ENCODE results near the gene ALOXE3.

The ALOXE3 gene

DNA sequence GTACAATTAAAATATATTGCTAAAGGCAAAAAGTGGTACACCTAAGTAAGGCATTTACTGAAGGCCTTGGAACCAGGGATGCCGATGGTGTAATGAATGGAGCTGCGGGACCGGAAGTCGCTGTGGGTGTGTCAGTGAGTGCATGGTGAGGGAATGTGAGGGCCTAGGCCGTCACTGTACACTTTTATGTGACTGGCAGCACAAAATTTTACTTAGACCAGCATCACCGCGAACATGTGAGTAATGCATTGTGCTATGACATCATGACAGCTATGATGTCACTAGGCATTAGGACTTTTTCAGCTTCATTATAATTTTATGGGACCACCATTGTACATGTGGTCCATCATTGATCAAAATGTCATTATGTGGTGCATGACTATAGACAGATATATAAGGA, 64.7 kb downstream of the ALOXE3 start:
- H3K4me3 ChIP-seq (replicated peaks; ENCODE audit: low read depth, low read length), result no peak overlapping the region
- TF ChIP-seq, protein P1, sequence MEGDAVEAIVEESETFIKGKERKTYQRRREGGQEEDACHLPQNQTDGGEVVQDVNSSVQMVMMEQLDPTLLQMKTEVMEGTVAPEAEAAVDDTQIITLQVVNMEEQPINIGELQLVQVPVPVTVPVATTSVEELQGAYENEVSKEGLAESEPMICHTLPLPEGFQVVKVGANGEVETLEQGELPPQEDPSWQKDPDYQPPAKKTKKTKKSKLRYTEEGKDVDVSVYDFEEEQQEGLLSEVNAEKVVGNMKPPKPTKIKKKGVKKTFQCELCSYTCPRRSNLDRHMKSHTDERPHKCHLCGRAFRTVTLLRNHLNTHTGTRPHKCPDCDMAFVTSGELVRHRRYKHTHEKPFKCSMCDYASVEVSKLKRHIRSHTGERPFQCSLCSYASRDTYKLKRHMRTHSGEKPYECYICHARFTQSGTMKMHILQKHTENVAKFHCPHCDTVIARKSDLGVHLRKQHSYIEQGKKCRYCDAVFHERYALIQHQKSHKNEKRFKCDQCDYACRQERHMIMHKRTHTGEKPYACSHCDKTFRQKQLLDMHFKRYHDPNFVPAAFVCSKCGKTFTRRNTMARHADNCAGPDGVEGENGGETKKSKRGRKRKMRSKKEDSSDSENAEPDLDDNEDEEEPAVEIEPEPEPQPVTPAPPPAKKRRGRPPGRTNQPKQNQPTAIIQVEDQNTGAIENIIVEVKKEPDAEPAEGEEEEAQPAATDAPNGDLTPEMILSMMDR (IDR thresholded peaks at IDR 0.05; ENCODE audit: low read depth, low read length, missing control alignments), result no peak
- DNase-seq (ENCODE audit: extremely low read depth, low read depth), result no peak

DNA sequence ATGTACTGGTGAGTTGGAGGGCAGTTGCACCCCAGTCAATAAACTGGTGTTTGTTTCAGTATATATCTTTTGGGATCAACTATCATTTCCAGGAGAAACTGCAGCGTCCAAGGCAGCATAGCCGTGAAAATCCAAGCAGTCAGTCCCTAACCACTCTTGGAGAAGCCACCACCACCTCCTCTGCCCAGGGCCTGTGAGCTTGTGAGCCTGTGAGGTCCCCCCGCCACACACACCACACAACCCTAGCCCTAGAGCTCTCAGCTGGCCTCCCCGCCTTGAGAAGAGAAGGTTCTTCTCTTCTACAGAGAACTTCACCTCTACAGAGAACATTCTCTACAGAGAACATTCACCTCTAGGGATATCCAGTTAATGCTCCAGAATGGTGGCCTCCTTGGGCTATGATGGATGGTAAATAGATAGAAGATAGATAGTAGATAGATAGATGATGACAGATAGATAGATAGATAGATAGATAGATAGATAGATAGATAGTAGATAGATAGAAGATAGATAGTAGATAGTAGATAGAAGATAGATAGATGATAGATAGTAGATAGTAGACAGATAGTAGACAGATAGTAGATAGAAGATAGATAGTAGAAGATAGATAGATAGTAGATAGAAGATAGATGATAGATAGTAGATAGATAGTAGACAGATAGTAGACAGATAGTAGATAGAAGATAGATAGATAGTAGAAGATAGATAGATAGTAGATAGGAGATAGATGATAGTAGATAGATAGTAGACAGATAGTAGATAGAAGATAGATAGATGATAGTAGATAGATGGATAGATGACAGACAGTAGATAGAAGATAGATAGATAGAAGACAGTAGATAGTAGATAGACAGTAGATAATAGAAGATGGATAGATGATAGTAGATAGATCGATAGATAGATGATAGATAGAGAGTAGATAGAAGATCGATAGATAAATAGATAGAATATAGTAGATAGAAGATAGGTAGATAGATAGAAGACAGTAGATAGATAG, 65.8 kb downstream of the ALOXE3 start:
- no peak for DNase-seq (ENCODE audit: extremely low read depth, low read depth)
- TF ChIP-seq, protein P1 (IDR thresholded peaks at IDR 0.05; ENCODE audit: low read depth, low read length, missing control alignments), result no peak
- H3K4me3 ChIP-seq (replicated peaks; ENCODE audit: low read depth, low read length), result no peak overlapping the region

DNA sequence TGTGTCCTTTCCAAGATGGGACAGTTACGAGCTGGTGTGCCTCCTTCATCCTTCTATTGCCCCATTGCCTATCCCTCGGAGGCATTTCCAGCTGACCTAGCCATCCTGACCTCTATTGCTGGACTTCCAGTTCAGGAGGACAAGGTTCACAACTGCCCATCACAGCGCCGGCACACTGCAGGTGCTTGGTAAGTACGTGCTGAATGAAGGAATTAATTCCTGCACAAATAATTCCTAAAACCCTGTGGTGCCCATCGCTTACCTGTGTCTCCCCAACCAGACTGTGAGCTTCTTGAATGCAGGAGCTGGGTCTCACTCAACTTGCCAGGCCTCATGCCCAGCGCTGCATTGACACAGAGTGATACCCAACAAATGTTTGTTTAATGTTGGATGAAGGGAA, 66.5 kb downstream of the ALOXE3 start:
- no peak for DNase-seq (ENCODE audit: extremely low read depth, low read depth)

DNA sequence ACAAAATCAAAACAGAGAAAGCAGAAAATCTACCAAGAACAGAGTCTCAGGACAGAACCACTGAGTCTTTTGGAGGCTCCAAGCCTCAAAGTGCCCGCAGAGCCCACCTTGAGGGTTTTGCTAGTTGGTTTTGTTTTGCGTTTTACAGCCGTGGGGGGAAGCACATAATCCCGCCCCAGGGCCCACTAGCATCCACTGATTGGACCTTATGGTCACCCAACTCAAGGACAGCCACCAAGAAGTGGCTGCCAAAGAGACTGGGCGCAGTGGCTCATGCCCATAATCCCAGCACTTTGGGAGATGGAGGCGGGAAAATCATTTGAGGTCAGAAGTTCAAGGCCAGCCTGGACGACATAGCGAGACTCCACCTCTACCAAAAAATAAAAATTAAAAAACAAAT, 69.6 kb downstream of the ALOXE3 start:
- TF ChIP-seq, protein P1 (IDR thresholded peaks at IDR 0.05; ENCODE audit: low read depth, low read length, missing control alignments), result no peak
- H3K4me3 ChIP-seq (replicated peaks; ENCODE audit: low read depth, low read length), result no peak overlapping the region
- no peak for DNase-seq (ENCODE audit: extremely low read depth, low read depth)

More for the DNA sequence above, 66.5 kb downstream of the ALOXE3 start:
- H3K4me3 ChIP-seq (replicated peaks; ENCODE audit: low read depth, low read length), result no peak overlapping the region
- TF ChIP-seq, protein P1 (IDR thresholded peaks at IDR 0.05; ENCODE audit: low read depth, low read length, missing control alignments), result no peak

DNA sequence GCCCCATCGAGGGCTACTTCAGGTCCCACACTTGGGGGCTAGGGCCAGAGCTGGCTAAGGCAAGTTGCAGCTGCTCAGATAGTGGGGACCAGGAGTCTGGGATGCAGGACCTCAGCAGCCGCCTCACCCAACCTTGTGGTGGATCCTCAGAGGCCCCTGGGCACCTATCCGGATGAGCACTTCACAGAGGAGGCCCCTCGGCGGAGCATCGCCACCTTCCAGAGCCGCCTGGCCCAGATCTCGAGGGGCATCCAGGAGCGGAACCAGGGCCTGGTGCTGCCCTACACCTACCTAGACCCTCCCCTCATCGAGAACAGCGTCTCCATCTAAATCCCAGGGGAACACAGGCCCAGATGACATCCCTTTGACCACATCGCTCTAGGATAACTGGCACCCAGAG, 70.1 kb downstream of the ALOXE3 start:
- no peak overlapping the region for H3K4me3 ChIP-seq (replicated peaks; ENCODE audit: low read depth, low read length)
- DNase-seq (ENCODE audit: extremely low read depth, low read depth), result no peak
- TF ChIP-seq, protein P1 (IDR thresholded peaks at IDR 0.05; ENCODE audit: low read depth, low read length, missing control alignments), result no peak

GRCh38 chr17:8047769-8048110, 70.6 kb downstream of the ALOXE3 start:
- H3K4me3 ChIP-seq (replicated peaks; ENCODE audit: low read depth, low read length), result no peak overlapping the region
- no peak for DNase-seq (ENCODE audit: extremely low read depth, low read depth)
- TF ChIP-seq, protein P1 (IDR thresholded peaks at IDR 0.05; ENCODE audit: low read depth, low read length, missing control alignments), result no peak

All from HFF-Myc (cell line).